ENCODE results near the gene GARIN5B. TPM values are rescaled to one million over a fixed set of nuclear protein-coding genes. Genes with fewer than 3 reads are reported as not detected.

The GARIN5B gene
- total and polyA plus RNA-seq, 12 donors: not detected

DNA sequence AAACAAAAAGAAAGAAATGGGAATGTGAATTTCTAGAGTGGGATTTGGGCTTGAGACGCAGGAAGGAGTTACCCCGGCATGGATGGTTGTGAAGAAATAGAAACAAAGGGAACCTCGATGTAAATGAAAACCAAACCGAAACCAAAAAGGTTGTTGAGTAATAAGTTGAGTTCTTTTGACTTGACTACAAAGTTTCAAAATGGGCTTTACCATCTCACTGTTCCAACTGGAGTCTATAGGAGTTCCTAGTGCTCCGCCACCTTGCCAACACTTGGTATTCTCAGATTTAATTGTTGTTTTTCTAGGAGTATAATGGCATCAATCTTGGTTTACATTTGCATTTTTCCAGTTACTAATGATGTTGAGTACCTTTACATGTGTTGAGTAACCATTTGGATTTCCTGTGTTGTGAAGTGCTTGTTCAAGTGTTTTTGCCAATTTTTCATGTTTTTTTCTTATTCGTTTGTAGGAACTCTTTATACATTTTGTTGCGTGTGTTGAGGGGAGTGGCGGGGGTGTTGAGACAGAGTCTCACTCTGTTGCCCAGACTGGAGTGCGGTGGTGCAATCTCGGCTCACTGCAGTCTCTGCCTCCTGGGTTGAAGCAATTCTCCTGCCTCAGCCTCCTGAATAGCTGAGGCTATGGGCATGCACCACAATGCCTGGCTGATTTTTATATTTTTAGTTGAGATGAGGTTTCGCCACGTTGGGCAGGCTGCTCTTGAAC, 35.3 kb upstream of the GARIN5B start:
- Histone ChIP-seq H3K36me3 (peaks cover 0 to 40% (median 11%) of the 10 kb centered on the region in 9 donors), H3K9me3 (no peaks in the 10 kb centered on the region), H3K4me1 (peaks cover 0 to 4% (median 0%) of the 10 kb centered on the region in 9 donors), H3K27ac (peak overlapping the region in 1 of 10 donors; percentile 21), H3K27me3 (no peaks in the 10 kb centered on the region), H3K4me3 (peak overlapping the region in 1 of 10 donors; percentile 0)
- ATAC-seq (no peak), DNase-seq (no peak)
- intact Hi-C loops (cut with DNase I): no loop called here
- TF ChIP-seq, protein P1, sequence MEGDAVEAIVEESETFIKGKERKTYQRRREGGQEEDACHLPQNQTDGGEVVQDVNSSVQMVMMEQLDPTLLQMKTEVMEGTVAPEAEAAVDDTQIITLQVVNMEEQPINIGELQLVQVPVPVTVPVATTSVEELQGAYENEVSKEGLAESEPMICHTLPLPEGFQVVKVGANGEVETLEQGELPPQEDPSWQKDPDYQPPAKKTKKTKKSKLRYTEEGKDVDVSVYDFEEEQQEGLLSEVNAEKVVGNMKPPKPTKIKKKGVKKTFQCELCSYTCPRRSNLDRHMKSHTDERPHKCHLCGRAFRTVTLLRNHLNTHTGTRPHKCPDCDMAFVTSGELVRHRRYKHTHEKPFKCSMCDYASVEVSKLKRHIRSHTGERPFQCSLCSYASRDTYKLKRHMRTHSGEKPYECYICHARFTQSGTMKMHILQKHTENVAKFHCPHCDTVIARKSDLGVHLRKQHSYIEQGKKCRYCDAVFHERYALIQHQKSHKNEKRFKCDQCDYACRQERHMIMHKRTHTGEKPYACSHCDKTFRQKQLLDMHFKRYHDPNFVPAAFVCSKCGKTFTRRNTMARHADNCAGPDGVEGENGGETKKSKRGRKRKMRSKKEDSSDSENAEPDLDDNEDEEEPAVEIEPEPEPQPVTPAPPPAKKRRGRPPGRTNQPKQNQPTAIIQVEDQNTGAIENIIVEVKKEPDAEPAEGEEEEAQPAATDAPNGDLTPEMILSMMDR (IDR thresholded peaks at IDR 0.05): no peak
- WGBS, 2 donors: 87 to 90% methylated on average over 12 of the region's 12 CpGs

DNA sequence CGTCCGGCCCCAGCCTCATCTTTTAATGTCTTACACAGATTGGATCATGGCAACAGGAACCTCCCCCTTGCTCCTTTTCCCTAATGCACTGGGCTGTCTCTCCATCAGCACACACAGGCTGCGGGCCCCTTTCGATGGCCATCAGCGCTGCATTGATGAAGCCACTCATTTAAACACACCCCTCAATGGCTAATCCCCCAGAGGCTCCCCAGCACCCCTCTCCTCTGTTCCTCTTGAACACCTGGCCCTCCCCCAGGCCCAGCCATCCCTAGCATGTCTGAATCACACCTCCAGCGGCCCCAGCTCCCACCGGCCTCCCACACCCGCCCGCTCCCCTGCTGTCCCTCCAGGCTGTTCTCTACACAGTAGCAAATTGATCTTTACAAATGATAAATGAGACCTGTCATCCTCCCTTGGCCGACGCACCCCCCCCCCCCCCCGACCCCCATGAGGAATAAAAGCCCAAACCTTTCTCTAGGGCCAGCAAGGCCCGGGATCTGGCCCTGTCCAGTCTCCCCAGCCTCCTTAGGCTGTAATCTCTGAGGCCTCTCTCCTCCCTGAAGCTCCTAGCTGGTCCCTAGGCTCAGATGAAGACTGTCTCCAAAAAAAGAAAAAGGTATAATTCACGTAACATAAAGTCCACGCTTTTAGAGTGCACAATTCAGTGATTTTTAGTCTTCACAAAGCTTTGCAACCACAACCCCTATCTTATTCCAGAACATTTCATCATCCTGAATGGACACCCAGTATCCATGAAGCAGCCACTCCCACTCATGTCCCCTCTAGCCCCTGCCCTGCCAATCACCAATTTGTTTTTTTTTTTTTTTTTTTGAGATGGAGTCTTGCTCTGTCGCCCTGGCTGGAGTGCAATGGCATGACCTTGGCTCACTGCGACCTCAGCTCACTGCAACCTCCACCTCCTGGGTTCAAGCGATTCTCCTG, 30.0 kb upstream of the GARIN5B start:
- TF ChIP-seq, protein P1 (IDR thresholded peaks at IDR 0.05): no peak
- Histone ChIP-seq H3K4me1 (peaks cover 5 to 24% (median 10%) of the 10 kb centered on the region in 9 donors), H3K27ac (no peak overlapping the region), H3K9me3 (no peaks in the 10 kb centered on the region), H3K27me3 (no peaks in the 10 kb centered on the region), H3K36me3 (peaks cover 0 to 47% (median 27%) of the 10 kb centered on the region in 9 donors), H3K4me3 (no peak overlapping the region)
- DNase-seq: no peak
- intact Hi-C loops (cut with DNase I): no loop called here
- 73 to 74% methylated on average over 18 of the region's 18 CpGs for WGBS, 2 donors
- ATAC-seq: no peak

DNA sequence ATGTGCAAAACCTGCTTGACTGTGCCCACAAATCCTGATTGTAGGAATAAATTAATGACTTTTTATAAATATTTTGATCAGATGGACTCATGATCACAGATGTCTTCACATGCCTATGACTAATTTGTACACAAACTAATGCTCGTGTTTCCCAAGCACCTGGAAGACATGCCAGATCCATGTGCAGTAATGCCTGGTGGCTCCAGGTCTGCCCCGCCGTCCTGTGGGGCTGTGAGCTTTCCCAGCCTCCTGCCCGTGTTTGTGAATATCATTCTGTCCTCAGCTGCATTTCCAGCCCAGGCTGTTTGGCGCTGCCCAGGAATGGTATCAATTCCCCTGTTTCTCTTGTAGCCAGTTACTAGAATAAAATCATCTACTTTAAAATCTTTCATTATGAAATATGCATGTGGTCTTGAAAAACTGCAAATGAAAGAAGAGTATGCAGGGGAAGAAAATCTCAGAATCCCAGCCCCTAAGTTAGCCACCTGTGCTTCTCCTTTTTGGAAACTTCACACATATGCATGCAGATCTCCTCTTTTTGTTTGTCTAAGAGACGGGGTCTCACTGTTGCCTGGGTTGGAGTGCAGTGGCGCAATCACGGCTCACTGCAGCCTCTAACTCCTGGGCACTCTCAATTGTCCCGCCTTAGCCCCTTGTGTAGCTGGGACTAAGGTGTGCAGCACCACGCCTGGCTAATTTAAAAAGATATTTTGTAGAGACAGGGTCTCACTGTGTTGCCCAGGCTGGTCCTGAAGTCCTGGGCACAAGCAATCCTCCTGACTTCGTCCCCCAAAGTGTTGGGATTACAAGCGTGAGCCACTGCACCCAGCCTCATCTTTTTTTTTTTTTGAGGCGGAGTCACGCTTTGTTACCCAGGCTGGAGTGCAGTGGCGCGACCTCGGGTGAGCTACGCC, 28.9 kb upstream of the GARIN5B start:
- H3K4me3 ChIP-seq: no peak overlapping the region
- intact Hi-C loops (cut with DNase I): no loop called here
- no peak overlapping the region for H3K27ac ChIP-seq
- H3K27me3 ChIP-seq: no peaks in the 10 kb centered on the region
- TF ChIP-seq, protein P1 (IDR thresholded peaks at IDR 0.05): no peak
- peaks cover 0 to 59% (median 39%) of the 10 kb centered on the region in 9 donors for H3K36me3 ChIP-seq
- no peak for ATAC-seq
- 85 to 88% methylated on average over 18 of the region's 18 CpGs for WGBS, 2 donors
- H3K9me3 ChIP-seq: no peaks in the 10 kb centered on the region
- DNase-seq: no peak
- H3K4me1 ChIP-seq: peaks cover 15 to 35% (median 22%) of the 10 kb centered on the region in 9 donors

Data from heart right ventricle (tissue), 16 donors.